Endothelial cell of umbilical vein (primary cell): ENCODE data around the gene ZSWIM6. TPM values are rescaled to one million over a fixed set of nuclear protein-coding genes. Genes with fewer than 3 reads are reported as not detected.

ENCODE experiments used
- BruUV-seq: library from RNA; stranded (reverse); fragments of 400-500 nt; replicated peaks from 2 replicates; lab custom pipeline; 2021; lab: Mats Ljungman, UMichigan
- CTCF ChIA-PET: fragments of 300-600, 350-600 bp; sonication (Branson Sonifier 250); formaldehyde crosslinking; loops from one replicate; lab custom pipeline; 2021; ENCODE audit warnings: antibody characterized with exemption, inconsistent platforms; lab: Charles Lee
- POLR2A ChIA-PET: fragments of 300-600, 350-600 bp; sonication (Branson Sonifier 250); formaldehyde crosslinking; loops from one replicate; lab custom pipeline; 2021; ENCODE audit warnings: antibody characterized with exemption, inconsistent platforms; lab: Charles Lee
- DNase-seq: peaks from one replicate; pipeline ENCODE4 v3.0.0-alpha.2; 2011; ENCODE audit warnings: low read depth, low spot score
- FAIRE-seq: peaks from 2 replicates; lab custom pipeline; 2011; peaks lifted over from hg19 to GRCh38; lab: Jason Lieb, UNC
- H2AFZ ChIP-seq: 2 replicates; pipeline ENCODE4 v1.6.0; 2012; ENCODE audit warnings: low read depth, low read length, control low read depth, inconsistent platforms
- H3K27ac ChIP-seq: 2 replicates; pipeline ENCODE4 v1.5.1; 2011; ENCODE audit warnings: low read depth, mild to moderate bottlenecking, control low read depth, low read length, moderate library complexity; ENCODE audit not compliant: insufficient read depth
- H3K27me3 ChIP-seq, 2 experiments: 2 replicates each; pipeline versions ENCODE4 v1.6.0 to v1.6.1; 2011; ENCODE audit warnings: low read length in 2 of 2, mixed read lengths in 1 of 2; ENCODE audit not compliant: control insufficient read depth in 2 of 2, insufficient read depth in 2 of 2
- H3K36me3 ChIP-seq, 2 experiments: 2 replicates in 1 of 2; 3 replicates in 1 of 2; pipeline ENCODE4 v1.5.1; 2011; ENCODE audit warnings: low read length in 2 of 2, mild to moderate bottlenecking in 1 of 2, moderate library complexity in 1 of 2; ENCODE audit not compliant: control insufficient read depth in 2 of 2, insufficient read depth in 2 of 2; ENCODE audit errors: extremely low read depth in 1 of 2
- H3K4me1 ChIP-seq: 3 replicates; pipeline ENCODE4 v1.5.1; 2011; ENCODE audit warnings: mild to moderate bottlenecking, low read length; ENCODE audit not compliant: control insufficient read depth, insufficient read depth; ENCODE audit errors: extremely low read depth
- H3K4me2 ChIP-seq: 2 replicates; pipeline ENCODE4 v1.6.1; 2011; ENCODE audit warnings: low read length, control low read depth, mixed read lengths; ENCODE audit not compliant: insufficient read depth
- H3K4me3 ChIP-seq, 3 experiments: fragments of 200-600 bp in 1 of 3; sonication (generic), shearing (Covaris generic) in 1 of 3; replicated peaks in 1 of 3; 2 replicates each; pipeline ENCODE4 v1.5.1; 2011 to 2016; ENCODE audit warnings: control low read depth in 3 of 3, low read length in 3 of 3, mild to moderate bottlenecking in 2 of 3, inconsistent platforms in 1 of 3, low read depth in 1 of 3, moderate library complexity in 1 of 3; ENCODE audit not compliant: insufficient read depth in 1 of 3
- H3K79me2 ChIP-seq: 2 replicates; pipeline ENCODE4 v1.6.0; 2012; ENCODE audit warnings: low read length, inconsistent platforms; ENCODE audit not compliant: control insufficient read depth, insufficient read depth
- H3K9ac ChIP-seq: replicated peaks from 2 replicates; pipeline ENCODE3; 2011; ENCODE audit warnings: low read length, control low read depth; ENCODE audit not compliant: insufficient read depth; ENCODE audit errors: extremely low read depth
- H3K9me1 ChIP-seq: replicated peaks from 3 replicates; pipeline ENCODE4 v1.6.0; 2011; ENCODE audit warnings: mild to moderate bottlenecking, low read length; ENCODE audit not compliant: control insufficient read depth, insufficient read depth; ENCODE audit errors: extremely low read depth
- H3K9me3 ChIP-seq: replicated peaks from 2 replicates; pipeline ENCODE4 v1.5.1; 2012; ENCODE audit warnings: low read length, inconsistent platforms; ENCODE audit not compliant: control insufficient read depth, insufficient read depth
- H4K20me1 ChIP-seq: replicated peaks from 2 replicates; pipeline ENCODE3; 2011; ENCODE audit warnings: mild to moderate bottlenecking, low read length; ENCODE audit not compliant: control insufficient read depth, insufficient read depth; ENCODE audit errors: extremely low read depth
- CTCF ChIP-seq, 2 donors: IDR thresholded peaks; 1 replicate in 1 of 2; 2 replicates in 1 of 2; pipeline ENCODE4 v1.5.1; 2011; ENCODE audit warnings: low read length in 2 of 2, mild to moderate bottlenecking in 2 of 2, moderate library complexity in 2 of 2, control low read depth in 1 of 2, inconsistent platforms in 1 of 2, low read depth in 1 of 2; ENCODE audit not compliant: insufficient read depth in 1 of 2; ENCODE audit errors: extremely low read depth in 1 of 2
- EZH2 ChIP-seq: IDR thresholded peaks from 2 replicates; pipeline ENCODE4 v1.6.1; 2012; ENCODE audit warnings: borderline replicate concordance, low read depth, mild to moderate bottlenecking, moderate library complexity, low read length, inconsistent platforms; ENCODE audit not compliant: severe bottlenecking
- FOS ChIP-seq: IDR thresholded peaks from 2 replicates; pipeline ENCODE4 v1.6.1; 2011; ENCODE audit warnings: mild to moderate bottlenecking, low read length, moderate library complexity, borderline replicate concordance; ENCODE audit not compliant: insufficient read depth
- GATA2 ChIP-seq: IDR thresholded peaks from 2 replicates; pipeline ENCODE4 v1.7.0; 2011; ENCODE audit warnings: low read depth, mild to moderate bottlenecking, moderate library complexity, mixed read lengths, low read length; ENCODE audit not compliant: insufficient read length, insufficient read depth
- JUN ChIP-seq: IDR thresholded peaks from 2 replicates; pipeline ENCODE4 v1.6.1; 2011; ENCODE audit warnings: borderline replicate concordance, low read depth; ENCODE audit not compliant: insufficient read length, insufficient read depth
- MAX ChIP-seq: IDR thresholded peaks from 2 replicates; pipeline ENCODE4 v1.6.1; 2011; ENCODE audit not compliant: insufficient read depth, insufficient read length
- MYC ChIP-seq: IDR thresholded peaks from one replicate; pipeline ENCODE4 v1.6.1; 2011; ENCODE audit warnings: mild to moderate bottlenecking, low read depth, low read length
- POLR2A ChIP-seq: IDR thresholded peaks from 2 replicates; pipeline ENCODE4 v1.6.1; 2012; ENCODE audit warnings: low read depth, mild to moderate bottlenecking, control low read depth, low read length
- POLR2AphosphoS5 ChIP-seq: IDR thresholded peaks from 2 replicates; pipeline ENCODE4 v1.6.1; 2012; ENCODE audit warnings: low read depth, mild to moderate bottlenecking, control low read depth, low read length, moderate library complexity; ENCODE audit not compliant: insufficient read depth
- dilution Hi-C: fragments of 300-500 bp; cut with MboI; formaldehyde crosslinking; loops from one replicate; pipeline ENCODE4 v1.15.0; 2019; ENCODE audit warnings: low sequenced_read_pairs; ENCODE audit not compliant: extremely low pct_ligation_motif_present
- intact Hi-C: fragments of 100-400 bp; cut with micrococcal nuclease; formaldehyde crosslinking; loops from one replicate; pipeline ENCODE4 v1.10.0; 2022
- polyA plus RNA-seq, 4 experiments: library from polyadenylated mRNA; depleted of rRNA in 3 of 4; stranded (reverse) in 3 of 4; unstranded in 1 of 4; fragments of >200 nt; gene quantifications; 2 replicates each; pipeline versions ENCODE4 v1.2.1 to v1.2.3, GENCODE V29; 2011 to 2012; ENCODE audit warnings: missing spikeins in 1 of 4
- total RNA-seq: library from RNA; stranded (reverse); gene quantifications from 2 replicates; pipeline ENCODE4 v1.2.3, GENCODE V29; 2021

The ZSWIM6 gene
- total and polyA plus RNA-seq, 2 donors (not counting 3 experiments of a cell fraction or from before 2014, with no cell fraction given): 14.9 to 25.3 TPM

- ChIA-PET CTCF (interaction anchor here (0.6 to 2.9 kb wide), 5 partner anchors 8 to 27 kb away, joined by 3 to 15 read pairs (median 5); no protein-coding TSS in a partner anchor), POLR2A (interaction anchor here (1.3 kb wide), 1 partner anchor 28 kb away, joined by 3 read pairs; no protein-coding TSS in a partner anchor)
- H3K27ac ChIP-seq: no peak overlapping the region
- H2AFZ ChIP-seq: no peak overlapping the region
- no TSS peak for BruUV-seq
- no peaks in the 10 kb centered on the region for H3K79me2 ChIP-seq
- H3K4me1 ChIP-seq: peaks cover 14% of the 10 kb centered on the region
- H3K27me3 ChIP-seq: no peaks in the 10 kb centered on the region
- intact Hi-C loops (no loop called here), dilution Hi-C loops (no loop called here)
- no peak overlapping the region for H3K4me2 ChIP-seq
- TF ChIP-seq EZH2 (no peak), POLR2A (no peak), MAX (no peak), GATA2 (no peak), MYC (no peak), POLR2AphosphoS5 (no peak), FOS (no peak), CTCF (IDR thresholded peaks at IDR 0.05; ENCODE audit: extremely low read depth in 1 of 2, insufficient read depth in 1 of 2, low read depth in 1 of 2, low read length in 2 of 2) (no peak), JUN (no peak)
- no peak overlapping the region for H3K9ac ChIP-seq
- DNase-seq (no peak), FAIRE-seq (no peak)
- H3K4me3 ChIP-seq: no peak overlapping the region
- no peaks in the 10 kb centered on the region for H3K36me3 ChIP-seq
- no peaks in the 10 kb centered on the region for H3K9me3 ChIP-seq
- no peaks in the 10 kb centered on the region for H3K9me1 ChIP-seq
- no peaks in the 10 kb centered on the region for H4K20me1 ChIP-seq
These were observed 28.7 kb upstream of the ZSWIM6 start for GRCh38 chr5:61303346-61303745.
